Right ventricle myocardium inferior (tissue), 1 donor: Measurements from ENCODE around the gene CYP26B1. TPM values are rescaled to one million over a fixed set of nuclear protein-coding genes. Genes with fewer than 3 reads are reported as not detected.

Source experiments
- ATAC-seq: fragments of 200-7000 bp; cut with Tn5 transposase; one replicate; pipeline ENCODE4 v1.9.1; 2020; ENCODE audit warnings: mild to moderate bottlenecking, moderate library complexity
- DNase-seq: peaks from one replicate; pipeline ENCODE4 v3.0.0; 2021; ENCODE audit errors: missing footprints
- intact Hi-C: fragments of 100-400 bp; cut with DNase I; formaldehyde crosslinking; loops from one replicate; pipeline ENCODE4 v1.11.0; 2022
- total RNA-seq: library from RNA; stranded (reverse); fragmentation: NEBNext Ultra II Directional; extraction: Animal tissue kit (Norgen Biotek cat#: 25700); gene quantifications from one replicate; pipeline ENCODE4 v1.2.1, GENCODE V29; 2021
- donor health status: DM: no; HTN: yes; CAD: no; lungs with severe emphysema.

The CYP26B1 gene
- total RNA-seq, 1 donor from 2014 or later: 5.4 TPM

DNA sequence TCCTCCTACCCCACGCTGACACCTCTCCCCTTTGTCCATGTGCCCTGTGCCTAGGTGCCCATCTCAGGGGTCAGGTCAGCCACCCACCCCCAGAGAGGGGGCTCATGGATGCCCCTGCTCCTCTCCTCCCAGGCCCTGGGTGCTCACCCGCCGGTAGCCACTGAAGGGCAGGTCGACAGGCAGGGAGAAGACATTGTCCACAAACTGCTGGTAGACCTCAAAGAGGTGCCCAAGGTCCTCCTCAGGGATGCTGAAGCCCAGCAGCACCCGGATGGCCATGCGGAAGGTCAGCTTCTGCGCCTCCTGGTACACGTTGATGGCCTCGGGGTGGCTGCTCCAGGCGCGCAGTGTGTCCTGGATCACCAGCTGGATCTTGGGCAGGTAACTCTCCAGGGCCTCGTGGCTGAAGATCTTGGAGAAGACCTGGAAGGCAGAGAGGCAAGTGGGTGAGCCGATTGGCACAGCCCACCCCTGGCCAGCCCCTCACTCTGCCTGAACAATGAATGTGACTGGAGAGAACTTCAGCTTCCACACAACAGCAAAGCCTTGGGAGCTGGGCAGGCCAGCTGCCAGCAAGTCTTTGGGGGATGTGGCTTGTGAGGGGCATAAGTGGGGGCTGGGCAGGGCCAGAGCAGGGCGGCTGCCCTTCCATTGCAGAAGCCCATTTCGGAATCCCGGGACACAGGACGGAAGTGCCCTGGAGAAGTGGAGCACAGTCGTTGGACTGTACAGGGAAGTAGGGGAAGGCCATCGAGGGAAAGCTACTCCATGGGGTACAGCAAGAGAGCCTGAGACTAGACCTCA lies 12.5 kb downstream of the CYP26B1 start:
- ATAC-seq: no peak
- intact Hi-C loops: no loop called here
- DNase-seq: no peak

DNA sequence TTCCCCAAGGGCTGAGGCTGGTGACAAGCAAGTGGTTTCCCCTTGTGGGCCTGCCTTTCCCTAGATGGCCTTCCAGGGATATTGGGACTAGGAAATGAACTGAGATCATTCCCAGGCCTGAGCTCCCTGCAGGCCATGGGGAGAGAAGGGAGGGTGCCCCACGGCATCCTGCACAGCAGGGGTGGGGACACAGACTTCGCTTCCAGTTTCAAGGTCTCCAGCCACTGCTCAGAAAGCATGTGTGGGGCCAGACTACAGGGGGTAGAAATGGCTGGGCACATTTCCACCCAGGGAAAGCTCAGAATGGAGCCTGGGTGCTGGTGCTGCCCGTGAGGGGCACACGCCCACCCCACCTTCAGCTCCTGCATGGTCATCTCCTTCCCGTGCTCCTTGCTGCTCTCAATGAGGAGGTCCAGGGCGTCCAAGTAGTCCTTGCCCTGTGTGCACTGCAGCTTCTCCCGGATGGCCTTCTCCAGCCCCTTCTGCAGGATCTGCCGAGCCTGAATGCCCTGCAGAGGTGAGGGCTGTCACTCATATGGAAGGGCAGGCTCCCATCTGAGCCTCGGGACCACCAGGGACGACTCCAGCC lies 13.2 kb downstream of the CYP26B1 start:
- DNase-seq (no peak), ATAC-seq (no peak)
- intact Hi-C loops: no loop called here

DNA sequence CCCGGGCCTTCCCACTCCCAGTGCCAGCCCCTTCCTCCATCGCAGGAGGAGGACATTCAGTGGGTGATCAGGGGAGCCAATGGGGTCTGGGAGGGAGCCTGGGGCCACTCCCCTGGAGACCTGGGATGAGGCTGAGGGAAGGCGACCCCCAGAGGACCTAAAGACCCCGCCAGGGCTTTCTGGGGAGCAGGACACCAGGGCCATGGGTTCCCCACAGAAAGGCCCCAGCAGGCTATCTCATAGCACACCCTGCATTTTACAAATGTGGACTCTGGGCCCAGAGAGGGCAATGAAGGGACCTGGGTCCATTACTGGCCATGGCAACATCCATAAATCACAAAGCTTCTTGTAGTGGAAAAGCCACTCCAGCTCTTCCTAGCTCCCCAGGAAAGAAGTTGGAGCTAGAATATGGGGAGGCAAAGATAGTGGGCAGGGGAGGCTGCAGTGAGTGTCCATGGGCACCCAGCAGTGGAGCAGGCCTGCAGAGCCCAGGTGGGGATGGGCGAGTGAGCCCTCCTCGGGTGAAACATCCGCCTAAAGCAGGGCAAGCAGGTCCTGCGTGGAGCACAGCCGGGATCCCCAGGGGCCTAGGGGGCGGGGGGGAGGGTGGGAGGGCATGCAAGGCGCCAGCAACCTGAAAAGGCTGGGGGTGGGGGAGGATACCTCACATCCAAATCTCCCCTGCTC lies 13.8 kb downstream of the CYP26B1 start:
- ATAC-seq (no peak), DNase-seq (no peak)
- intact Hi-C loops: no loop called here

DNA sequence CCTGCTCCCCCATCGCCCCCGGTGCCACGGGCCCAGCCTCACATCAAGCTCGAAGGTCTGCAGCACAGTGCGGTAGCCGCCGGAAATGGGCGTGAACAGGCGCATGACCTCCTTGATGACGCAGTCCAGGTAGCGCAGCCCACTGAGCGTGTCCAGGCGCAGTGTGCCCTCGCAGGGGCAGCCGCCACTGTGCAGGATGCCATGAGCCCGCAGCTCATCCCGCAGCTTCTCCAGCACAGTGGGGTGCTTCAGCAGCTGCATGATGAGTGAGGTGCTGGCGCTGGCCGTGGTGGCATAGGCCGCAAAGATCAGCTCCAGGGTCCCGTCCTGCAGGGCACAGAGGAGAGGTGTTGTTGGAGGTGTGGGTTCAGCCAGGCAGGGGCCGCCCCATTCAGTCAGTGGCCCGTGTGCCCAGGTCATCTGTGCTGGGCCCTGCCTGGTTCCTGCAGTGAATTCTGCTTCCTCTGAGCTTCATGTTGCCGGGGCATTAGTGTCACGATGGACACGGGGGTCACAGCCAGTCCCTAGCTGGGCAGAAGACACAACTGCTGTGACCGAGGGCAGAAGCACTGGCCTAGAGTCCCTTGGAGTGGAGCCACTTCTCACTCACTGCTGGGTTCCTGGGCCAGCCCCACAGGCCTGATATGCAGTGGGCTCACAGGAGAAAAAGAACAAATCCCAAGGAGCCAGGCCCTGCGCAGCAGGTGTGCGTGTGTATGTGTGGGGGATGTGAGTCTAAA lies 14.5 kb downstream of the CYP26B1 start:
- intact Hi-C loops: no loop called here
- ATAC-seq: no peak
- DNase-seq: no peak

DNA sequence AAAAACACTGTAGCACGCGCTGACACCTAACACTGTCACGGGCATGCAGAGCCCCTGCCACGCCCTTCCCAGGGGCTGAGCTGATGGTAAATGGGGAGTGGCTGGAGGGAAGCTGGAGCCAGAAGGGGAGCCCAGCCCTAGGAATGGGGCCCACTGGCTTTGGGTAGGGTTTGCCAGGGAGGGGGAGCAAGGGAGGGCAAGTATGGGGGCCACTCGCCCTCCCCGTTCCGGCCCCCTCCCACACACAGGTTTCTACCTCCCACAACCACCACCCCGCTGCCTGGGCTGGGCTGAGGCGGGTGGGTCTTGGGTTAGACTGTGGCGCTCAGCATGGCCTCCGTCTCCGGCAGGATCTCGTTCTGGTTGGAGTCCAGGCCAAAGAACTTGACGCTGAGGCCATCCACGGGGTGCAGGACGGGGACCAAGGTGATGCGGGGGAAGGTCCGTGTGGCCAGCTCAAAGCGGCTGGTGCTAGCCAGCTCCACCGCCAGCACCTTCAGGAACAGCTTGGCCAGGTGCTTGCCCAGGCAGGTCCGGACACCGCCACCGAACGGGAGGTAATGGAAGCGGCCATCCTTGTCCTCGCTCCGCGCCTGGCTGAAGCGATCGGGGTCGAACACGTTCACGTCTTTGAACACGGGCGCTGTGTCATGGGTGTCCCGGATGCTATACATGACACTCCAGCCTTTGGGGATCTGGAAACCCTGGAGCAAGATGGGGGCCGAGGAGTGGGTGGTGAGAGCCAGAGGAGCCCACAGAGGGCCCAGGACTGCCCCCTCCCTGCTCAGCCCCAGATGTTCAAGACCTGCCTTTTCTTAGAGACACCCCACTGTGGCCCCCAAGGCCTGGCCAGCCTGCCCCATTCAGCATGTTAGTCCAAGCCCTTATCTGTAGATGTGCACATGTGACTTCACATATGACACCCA lies 15.5 kb downstream of the CYP26B1 start:
- ATAC-seq (no peak), DNase-seq (no peak)
- intact Hi-C loops: no loop called here

DNA sequence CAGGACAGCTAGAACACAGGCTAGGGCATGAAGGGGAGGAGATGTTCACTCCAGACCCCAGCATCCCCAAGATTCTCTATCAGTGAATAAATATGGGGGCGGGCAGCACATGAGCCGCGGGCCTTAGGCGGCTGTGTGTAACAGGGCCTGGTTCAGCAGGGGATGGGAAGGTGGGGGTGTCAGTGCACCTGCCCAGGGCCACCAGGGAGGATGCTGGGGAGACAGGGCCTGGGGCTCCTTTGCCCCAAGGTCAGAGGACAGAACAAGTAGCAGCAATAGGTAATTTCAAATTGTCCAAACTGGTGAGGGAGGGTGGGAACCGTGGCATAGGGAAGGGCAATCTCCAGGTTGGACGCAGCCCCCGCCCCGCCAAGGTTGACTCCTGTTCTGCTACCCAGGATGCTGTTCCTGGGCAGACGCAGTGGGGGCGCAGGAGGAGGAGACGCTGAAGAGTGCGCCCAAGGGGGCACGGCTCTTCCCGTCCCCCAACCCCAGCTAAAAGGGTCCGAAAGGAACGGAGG lies 16.2 kb downstream of the CYP26B1 start:
- DNase-seq (no peak), ATAC-seq (no peak)
- intact Hi-C loops: no loop called here

DNA sequence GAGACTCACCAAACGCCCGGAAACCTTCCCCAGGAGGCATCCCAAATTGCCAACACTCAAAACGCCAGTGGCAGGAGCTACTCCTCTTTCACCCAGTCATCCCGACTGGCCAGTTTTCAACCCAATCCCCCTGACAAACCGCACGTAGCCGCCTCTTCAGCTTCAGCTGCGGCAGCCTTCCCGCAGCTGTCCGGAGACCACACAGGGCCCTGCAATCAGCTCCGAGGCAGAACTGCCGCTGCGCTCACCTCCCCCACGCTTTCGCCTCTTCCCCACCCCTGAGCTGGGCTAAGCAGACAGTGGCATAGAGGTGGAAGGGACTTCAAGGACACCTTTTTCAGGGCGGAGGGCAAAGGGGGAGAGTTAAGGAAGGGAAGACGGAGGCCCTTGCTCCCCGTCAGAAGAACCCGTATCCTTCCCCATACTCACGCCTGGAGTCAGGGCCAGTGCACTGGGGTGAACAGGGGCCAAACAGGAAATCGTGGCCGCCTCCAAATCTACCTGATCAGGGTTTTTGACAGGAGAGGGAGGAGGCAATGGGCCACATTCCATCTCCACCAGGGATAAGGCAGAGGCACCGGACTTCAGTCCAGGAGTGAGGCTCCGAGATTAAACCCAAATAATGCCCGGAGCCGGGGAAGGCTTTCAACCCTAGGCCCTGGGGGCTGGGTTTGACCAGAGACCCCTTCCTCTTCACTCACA lies 16.9 kb downstream of the CYP26B1 start:
- no peak for DNase-seq

DNA sequence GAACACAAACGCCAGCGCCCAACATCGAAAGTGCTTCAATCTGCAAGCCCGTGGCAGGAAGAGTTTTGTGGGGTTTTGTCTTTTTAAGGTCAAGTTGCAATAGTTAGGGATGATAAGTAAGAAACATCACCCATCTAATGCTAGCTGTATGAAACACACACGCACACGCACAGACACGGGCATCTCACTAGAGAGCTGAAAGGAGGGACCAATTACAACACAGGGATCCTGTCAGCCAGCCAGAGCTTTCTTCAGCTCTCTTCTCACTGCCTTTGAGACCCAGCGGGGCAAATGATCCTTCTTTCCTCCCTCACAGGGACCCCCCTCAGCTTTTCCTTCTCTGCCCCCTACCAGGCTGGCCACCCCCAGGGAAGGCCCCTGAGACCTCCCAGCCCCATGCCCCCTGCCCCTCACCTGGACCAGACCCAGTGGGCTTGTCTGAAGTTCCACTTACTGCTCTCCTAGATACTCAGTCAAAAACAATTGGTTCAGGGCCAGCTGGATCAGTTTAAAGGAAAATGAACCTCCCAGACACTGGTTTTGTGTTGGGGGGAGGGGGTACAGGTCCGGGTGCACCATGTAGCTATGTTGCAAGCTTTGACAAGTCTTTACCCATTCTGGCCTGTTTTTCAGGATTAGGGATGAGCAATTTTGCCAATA lies 17.9 kb downstream of the CYP26B1 start:
- intact Hi-C loops: no loop called here
- ATAC-seq (no peak), DNase-seq (no peak)

More for the DNA sequence above, 16.9 kb downstream of the CYP26B1 start:
- no peak for ATAC-seq
- intact Hi-C loops: no loop called here

DNA sequence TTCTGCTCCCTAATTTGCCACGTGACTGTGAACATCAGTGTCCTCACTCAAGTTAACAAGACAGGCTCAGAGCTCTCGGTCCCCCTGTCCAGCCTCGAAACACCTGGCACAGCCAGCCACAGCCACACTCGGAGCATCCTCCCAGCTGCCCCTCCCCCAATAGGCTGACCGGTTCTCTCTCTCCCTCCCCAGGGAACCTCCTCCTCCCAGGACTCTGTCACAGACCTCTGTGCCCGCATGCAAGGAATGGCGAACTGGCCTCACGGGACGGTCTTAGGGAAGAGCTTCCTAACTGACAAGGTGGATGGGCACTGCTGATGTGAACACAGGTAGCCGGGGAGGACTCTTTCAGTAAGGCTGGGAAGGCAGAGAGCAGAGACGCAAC lies 18.8 kb downstream of the CYP26B1 start:
- DNase-seq: no peak
- no peak for ATAC-seq
- intact Hi-C loops: no loop called here

DNA sequence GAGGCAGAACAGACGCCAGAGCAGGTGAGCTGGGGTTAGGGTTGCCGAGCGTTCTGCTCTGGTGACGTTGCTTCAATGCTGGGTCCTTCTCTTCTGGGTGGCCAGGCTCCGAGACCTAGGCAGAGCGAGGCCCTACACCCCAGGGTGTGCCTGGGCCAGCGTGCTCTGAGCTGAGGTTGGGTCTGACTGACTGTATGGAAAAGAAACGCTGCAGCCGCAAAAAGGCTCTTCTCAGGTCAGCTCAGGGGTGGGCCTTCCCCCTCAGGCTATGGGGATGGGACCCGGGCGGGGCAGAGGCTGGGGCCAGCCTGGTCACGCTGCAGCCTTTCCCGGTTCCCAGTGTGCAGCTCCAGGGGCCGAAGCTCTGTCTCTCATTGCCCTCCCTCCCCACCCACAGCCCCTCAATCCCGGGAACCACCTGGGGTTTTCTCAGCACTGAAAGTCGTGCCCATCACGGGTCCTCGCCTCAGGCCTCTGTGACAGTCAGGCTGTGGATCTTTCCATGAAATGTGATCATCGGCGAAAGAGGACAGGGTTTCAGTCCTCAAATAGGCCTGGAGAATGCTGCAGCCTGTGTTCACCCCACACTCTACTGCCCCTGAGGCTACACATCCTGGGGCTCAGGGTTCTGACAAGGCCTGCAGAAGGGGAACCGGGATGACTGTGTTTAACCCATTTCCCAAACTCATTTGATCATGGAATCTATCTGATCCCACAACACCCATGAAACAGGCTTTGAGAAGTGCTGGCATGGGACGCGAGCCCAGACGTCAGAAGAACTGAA lies 19.4 kb downstream of the CYP26B1 start:
- ATAC-seq: no peak

DNA sequence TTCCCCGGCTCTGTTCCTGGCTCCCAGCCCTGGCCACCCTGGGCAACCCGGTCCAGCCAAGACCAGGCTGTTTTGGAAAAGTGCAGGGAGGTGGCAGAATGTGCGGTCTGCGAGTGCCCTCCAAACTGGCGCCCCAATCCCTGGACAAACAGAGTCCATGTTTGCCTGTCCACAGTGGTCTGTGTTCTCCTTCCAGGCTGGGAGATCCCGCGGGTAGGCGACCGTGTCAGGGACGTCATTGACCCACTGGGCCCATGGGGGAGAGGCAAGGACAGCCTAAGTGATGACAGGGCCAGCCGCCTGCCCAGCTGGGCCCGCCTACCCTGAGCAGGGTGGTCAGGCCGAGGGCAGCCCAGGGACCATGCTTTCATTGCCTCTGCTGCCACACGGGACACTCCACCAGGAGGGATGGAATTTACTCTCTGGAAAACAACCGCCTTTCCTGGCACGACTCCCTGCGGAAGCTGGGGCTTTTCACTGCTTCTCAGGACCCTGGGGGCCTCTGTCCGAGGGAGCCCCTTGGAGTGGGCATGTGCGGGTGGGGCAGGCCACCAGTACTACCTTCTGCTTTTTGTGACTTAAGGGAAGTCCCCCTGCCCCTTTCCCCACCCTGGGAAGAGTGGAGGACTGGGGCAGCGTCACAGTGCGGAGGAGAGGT lies 20.1 kb downstream of the CYP26B1 start:
- no peak for ATAC-seq

More for the DNA sequence above, 19.4 kb downstream of the CYP26B1 start:
- intact Hi-C loops: no loop called here
- no peak for DNase-seq

DNA sequence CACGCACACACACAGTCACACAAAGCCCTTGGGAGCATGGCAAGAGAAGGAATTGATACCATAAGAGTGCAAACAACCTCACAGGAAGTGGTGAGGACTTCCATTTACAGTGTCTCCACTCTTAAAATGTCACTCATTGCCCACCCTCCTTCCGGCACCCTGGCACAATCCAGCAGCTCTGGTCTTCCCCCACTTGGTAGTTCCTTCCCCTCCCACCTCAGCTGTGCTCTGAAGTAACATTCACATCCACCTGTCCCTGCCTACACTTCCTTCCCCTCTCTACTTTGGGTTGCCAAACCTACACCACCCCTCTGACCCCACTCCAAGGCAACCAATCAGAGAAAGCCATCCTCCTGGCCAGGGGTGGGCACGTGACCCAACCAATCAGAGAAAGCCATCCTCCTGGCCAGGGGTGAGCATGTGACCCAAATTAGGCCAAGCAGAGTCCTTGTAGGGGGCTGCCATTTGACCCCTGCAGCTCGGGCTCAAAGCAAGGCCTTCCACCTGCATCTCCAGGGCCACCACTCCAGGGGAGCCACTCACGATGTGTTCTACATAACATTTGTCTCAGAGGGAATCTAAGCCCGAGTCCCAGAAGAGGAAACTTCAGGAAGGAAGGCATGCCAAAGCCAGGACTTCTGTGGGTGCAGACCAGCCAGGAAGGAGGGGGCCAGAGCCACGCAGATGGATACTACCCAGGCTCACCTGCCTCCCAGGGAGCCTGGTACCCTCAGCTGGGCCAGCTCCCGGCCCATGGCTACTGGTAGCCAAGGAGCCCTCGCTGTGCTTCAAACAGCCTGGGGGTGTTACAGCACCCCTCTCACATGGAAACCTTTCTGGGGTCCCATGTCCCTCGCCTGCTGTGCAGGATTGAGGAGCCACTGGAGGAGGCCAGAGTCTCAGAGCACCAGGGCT lies 21.2 kb downstream of the CYP26B1 start:
- ATAC-seq: peak; percentile 30
- no peak for DNase-seq
- intact Hi-C loops: no loop called here

More for the DNA sequence above, 20.1 kb downstream of the CYP26B1 start:
- intact Hi-C loops: no loop called here
- DNase-seq: no peak

DNA sequence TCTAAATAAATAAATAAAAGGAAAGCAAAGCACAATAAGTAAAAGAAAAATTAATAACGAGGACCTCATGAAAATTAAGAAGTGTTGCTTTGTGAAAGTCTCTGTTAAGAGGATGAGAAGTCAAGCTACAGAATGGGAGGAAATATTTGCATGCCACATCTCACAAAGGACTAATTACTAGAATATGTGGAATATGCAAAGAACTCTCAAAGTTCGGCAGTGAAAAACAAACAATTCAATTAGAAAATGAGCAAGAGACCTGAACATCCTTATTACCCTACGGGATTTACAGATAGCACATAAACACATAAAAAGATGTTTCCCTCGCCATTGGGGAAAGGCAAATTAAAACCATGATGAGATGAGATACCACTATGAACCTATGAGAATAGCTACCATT lies 23.3 kb downstream of the CYP26B1 start:
- intact Hi-C loops: no loop called here
- ATAC-seq (no peak), DNase-seq (no peak)

DNA sequence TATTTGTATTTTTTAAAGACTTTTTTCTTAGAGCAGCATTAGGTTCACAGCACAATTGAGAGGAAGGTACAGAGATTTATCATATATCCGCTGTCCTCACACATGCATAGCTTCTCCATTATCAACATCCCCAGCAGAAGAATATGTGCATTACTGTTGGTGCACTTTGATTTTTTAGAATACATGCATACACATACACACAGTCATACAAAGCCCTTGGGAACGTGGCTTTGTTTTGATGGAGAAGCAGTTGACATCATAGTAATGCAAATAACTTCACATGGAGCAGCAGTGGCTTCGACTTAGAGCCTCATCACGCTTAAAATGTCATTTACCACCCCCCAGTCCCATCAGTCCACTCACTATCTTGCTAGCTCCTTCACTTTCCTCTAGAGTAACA lies 26.5 kb downstream of the CYP26B1 start:
- DNase-seq (no peak), ATAC-seq (no peak)
- intact Hi-C loops: no loop called here

DNA sequence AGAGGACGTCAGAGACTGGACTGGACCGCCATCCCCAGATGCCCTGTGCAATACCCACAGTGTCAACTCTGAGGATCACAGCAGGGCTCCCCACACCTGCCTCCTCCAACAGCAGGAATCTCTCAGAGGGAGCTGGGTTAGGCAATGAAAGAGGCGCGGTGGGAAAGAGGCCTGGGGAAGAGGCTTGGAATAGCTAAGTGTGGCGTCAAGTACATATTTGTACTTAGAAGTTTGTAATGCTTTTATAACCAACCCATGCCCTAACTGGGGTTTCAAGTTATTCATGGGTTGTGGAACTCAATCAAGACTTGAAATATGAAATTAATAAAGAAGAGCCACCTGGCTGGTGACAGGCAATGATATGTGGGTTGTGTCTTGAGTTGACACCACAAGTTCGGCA lies 28.7 kb downstream of the CYP26B1 start:
- ATAC-seq: no peak

More for the DNA sequence above, 28.7 kb downstream of the CYP26B1 start:
- no peak for DNase-seq
- intact Hi-C loops: no loop called here
